Measurements from ENCODE around the gene RRM2. TPM values are rescaled to one million over a fixed set of nuclear protein-coding genes. Genes with fewer than 3 reads are reported as not detected.
A peak's percentile ranks its signal among the peaks of the same experiment; 100 is the strongest.

The RRM2 gene
- total and polyA plus RNA-seq, 7 donors, result 0.27 to 9.3 (median 0.96) TPM; not detected in 2

GRCh38 chr2:10094271-10094814 is 28.2 kb upstream of the RRM2 start:
- Histone ChIP-seq H3K27me3 (ENCODE audit: insufficient read depth in 3 of 3, low read length in 2 of 3) (peaks cover 0 to 20% (median 9%) of the 10 kb centered on the region in 3 donors), H3K4me1 (no peaks in the 10 kb centered on the region), H3K27ac (no peak overlapping the region), H3K9me3 (no peaks in the 10 kb centered on the region), H3K4me3 (no peak overlapping the region), H3K36me3 (ENCODE audit: insufficient read depth in 1 of 2, low read depth in 1 of 2) (no peaks in the 10 kb centered on the region)
- WGBS, 3 donors, result 75 to 81% (median 76%) methylated on average over 13 of the region's 13 CpGs
- TF ChIP-seq CTCF (IDR thresholded peaks at IDR 0.05), result no peak
- intact Hi-C loops (cut with DNase I), result no loop called here
- no peak for ATAC-seq
- no peak for DNase-seq

GRCh38 chr2:10095175-10095574 is 27.4 kb upstream of the RRM2 start:
- no peak overlapping the region for H3K27ac ChIP-seq
- no peak overlapping the region for H3K4me3 ChIP-seq
- TF ChIP-seq CTCF (IDR thresholded peaks at IDR 0.05), result no peak
- H3K9me3 ChIP-seq, result no peaks in the 10 kb centered on the region
- 63 to 79% (median 75%) methylated on average over 9 of the region's 9 CpGs for WGBS, 3 donors
- peaks cover 0 to 20% (median 9%) of the 10 kb centered on the region in 3 donors for H3K27me3 ChIP-seq (ENCODE audit: insufficient read depth in 3 of 3, low read length in 2 of 3)
- ATAC-seq (no peak), DNase-seq (no peak)
- intact Hi-C loops (cut with DNase I), result no loop called here
- no peaks in the 10 kb centered on the region for H3K36me3 ChIP-seq (ENCODE audit: insufficient read depth in 1 of 2, low read depth in 1 of 2)
- H3K4me1 ChIP-seq, result no peaks in the 10 kb centered on the region

GRCh38 chr2:10096641-10097040 is 25.9 kb upstream of the RRM2 start:
- intact Hi-C loops (cut with DNase I), result no loop called here
- ATAC-seq (no peak), DNase-seq (no peak)
- Histone ChIP-seq H3K9me3 (no peaks in the 10 kb centered on the region), H3K27me3 (ENCODE audit: insufficient read depth in 3 of 3, low read length in 2 of 3) (peaks cover 0 to 10% (median 6%) of the 10 kb centered on the region in 3 donors), H3K36me3 (ENCODE audit: insufficient read depth in 1 of 2, low read depth in 1 of 2) (no peaks in the 10 kb centered on the region), H3K4me3 (no peak overlapping the region), H3K4me1 (no peaks in the 10 kb centered on the region), H3K27ac (no peak overlapping the region)
- no peak for TF ChIP-seq CTCF (IDR thresholded peaks at IDR 0.05)
- 94 to 95% (median 94%) methylated on average over 10 of the region's 10 CpGs for WGBS, 3 donors

- intact Hi-C loops (cut with DNase I), result no loop called here
- Histone ChIP-seq H3K27me3 (ENCODE audit: insufficient read depth in 3 of 3, low read length in 2 of 3) (peaks cover 0 to 5% (median 3%) of the 10 kb centered on the region in 3 donors), H3K36me3 (ENCODE audit: insufficient read depth in 1 of 2, low read depth in 1 of 2) (no peaks in the 10 kb centered on the region), H3K4me3 (no peak overlapping the region), H3K27ac (no peak overlapping the region), H3K4me1 (no peaks in the 10 kb centered on the region), H3K9me3 (no peaks in the 10 kb centered on the region)
- peak; percentile 85 for TF ChIP-seq CTCF (IDR thresholded peaks at IDR 0.05)
- WGBS, 3 donors, result 32 to 38% (median 36%) methylated on average over 16 of the region's 16 CpGs
- ATAC-seq (peak; percentile 60 to 95 (median 93)), DNase-seq (peak; percentile 67 to 77)
Observed at GRCh38 chr2:10097352-10098148, 25.0 kb upstream of the RRM2 start.

All from psoas muscle (tissue), 8 donors.